Right lobe of liver (tissue), 6 donors: ENCODE data around the gene CDH16. TPM values are rescaled to one million over a fixed set of nuclear protein-coding genes. Genes with fewer than 3 reads are reported as not detected.
"Not testable (repeated sequence)": the region's sequence is repeated elsewhere in the genome, so short reads cannot be mapped to it uniquely, and the experiment has no call there.

Experiments used
- ATAC-seq, 4 donors: fragments of 200-7000 bp; cut with Tn5 transposase; one replicate each; pipeline ENCODE4 v1.9.1; 2020; ENCODE audit warnings: mild to moderate bottlenecking in 4 of 4, moderate library complexity in 4 of 4
- DNase-seq, 3 donors: peaks; one replicate each; pipeline ENCODE4 v3.0.0-alpha.2; 2020
- H3K27ac ChIP-seq, 3 donors: fragments of 200-600 bp; one replicate each; pipeline ENCODE4 v1.8.0; 2022
- H3K27me3 ChIP-seq, 2 donors: fragments of 200-600 bp; one replicate each; pipeline ENCODE4 v1.8.0; 2022
- H3K36me3 ChIP-seq, 4 donors: fragments of 200-600 bp; sonication (generic) in 1 of 4; one replicate each; pipeline versions ENCODE4 v1.5.1 to v1.8.0; 2017 to 2022; ENCODE audit warnings: control low read depth in 1 of 4
- H3K4me1 ChIP-seq, 4 donors: fragments of 200-600 bp; sonication (generic) in 1 of 4; one replicate each; pipeline versions ENCODE4 v1.5.1 to v1.8.0; 2017 to 2022; ENCODE audit warnings: control low read depth in 1 of 4
- H3K4me3 ChIP-seq, 3 donors: fragments of 200-600 bp; one replicate each; pipeline ENCODE4 v1.8.0; 2022
- H3K9me3 ChIP-seq, 4 donors: fragments of 200-600 bp; sonication (generic) in 1 of 4; one replicate each; pipeline versions ENCODE4 v1.5.1 to v1.8.0; 2017 to 2022; ENCODE audit warnings: control low read depth in 1 of 4
- CTCF ChIP-seq, 4 donors: fragments of 200-600 bp in 3 of 4; fragments of 450-650 bp in 1 of 4; IDR thresholded peaks; one replicate each; pipeline versions ENCODE4 v1.5.1 to v1.8.0; 2016 to 2022; ENCODE audit warnings: antibody characterized with exemption in 4 of 4, mild to moderate bottlenecking in 2 of 4
- POLR2A ChIP-seq: fragments of 450-650 bp; IDR thresholded peaks from one replicate; pipeline ENCODE4 v1.6.1; 2017; ENCODE audit warnings: antibody characterized with exemption, mild to moderate bottlenecking
- WGBS: methylation state at CpG from one replicate; pipeline ENCODE4 v1.1.6; 2018; ENCODE audit warnings: low coverage, low lambda C conversion rate; ENCODE audit not compliant: insufficient coverage; ENCODE audit errors: missing lambda C conversion rate; 5-methylcytosine and 5-hydroxymethylcytosine counted together
- intact Hi-C, 2 donors: fragments of 100-400 bp; cut with DNase I; formaldehyde crosslinking; loops; one replicate each; pipeline versions ENCODE4 v1.11.2 to v1.14.1; 2022
- total RNA-seq, 6 experiments: library from RNA; depleted of rRNA in 2 of 6; stranded (reverse); fragments of >200 nt in 2 of 6; fragmentation: NEBNext Ultra II Directional in 3 of 6; extraction: Animal tissue kit (Norgen Biotek cat#: 25700) in 3 of 6; gene quantifications; one replicate each; pipeline versions ENCODE4 v1.1.0 to v1.2.4, GENCODE V29; 2016 to 2023
- donor health status: DM: no; HTN: yes; CAD: no.
- donor health status: DM: no; HTN: no; CAD: no.
- donor health status: DM: no; HTN: no; CAD: no.
- donor health status: DM: no; HTN: yes; CAD: no.
- donor health status: DM: no; HTN: yes; CAD: no.

Gene CDH16
- total RNA-seq, 6 experiments from 2014 or later = 0.07 to 0.47 (median 0.22) TPM; not detected in 2

- intact Hi-C loops = no loop called here
- H3K4me1 ChIP-seq = peaks cover 0 to 44% (median 21%) of the 10 kb centered on the region in 4 donors
- H3K36me3 ChIP-seq = peaks cover 4 to 26% (median 14%) of the 10 kb centered on the region in 4 donors
- DNase-seq (peak; percentile 90 to 97 (median 95)), ATAC-seq (peak; percentile 73 to 86 (median 80))
- no peaks in the 10 kb centered on the region for H3K9me3 ChIP-seq
- peak within 1 kb of the TSS; percentile 94 to 100 (median 98) for H3K4me3 ChIP-seq
- 25% methylated on average over 15 of the region's 44 CpGs for WGBS
- peak within 1 kb of the TSS; percentile 95 to 99 (median 96) for H3K27ac ChIP-seq
- TF ChIP-seq POLR2A = peak; percentile 94
- no peak for TF ChIP-seq CTCF (IDR thresholded peaks at IDR 0.05)
- H3K27me3 ChIP-seq = no peaks in the 10 kb centered on the region
These were observed 16.8 kb upstream of the CDH16 start, which contains the start of gene CES2 for GRCh38 chr16:66935314-66936011. TSS of gene CES2 (plus strand) at chr16:66935516. CDS start at chr16:66935636, 120 bp downstream.

GRCh38 chr16:66934839-66935313 is 16.2 kb upstream of the CDH16 start:
- Histone ChIP-seq H3K4me3 (peak overlapping the region; percentile 94 to 100 (median 98)), H3K4me1 (peaks cover 0 to 47% (median 22%) of the 10 kb centered on the region in 4 donors), H3K27ac (peak overlapping the region; percentile 95 to 99 (median 95)), H3K36me3 (peaks cover 0 to 20% (median 10%) of the 10 kb centered on the region in 4 donors)
- H3K9me3 ChIP-seq, H3K27me3 ChIP-seq, intact Hi-C loops, ATAC-seq, DNase-seq: not testable (repeated sequence)
- 0% methylated on average over 5 of the region's 24 CpGs for WGBS

- H3K36me3 ChIP-seq = peaks cover 0 to 14% (median 7%) of the 10 kb centered on the region in 4 donors
- intact Hi-C loops = no loop called here
- H3K9me3 ChIP-seq = no peaks in the 10 kb centered on the region
- no peaks in the 10 kb centered on the region for H3K27me3 ChIP-seq
- peaks cover 0 to 42% (median 19%) of the 10 kb centered on the region in 4 donors for H3K4me1 ChIP-seq
- ATAC-seq = peak; percentile 63 to 69 (median 66)
- peak within 1 kb of the TSS; percentile 95 to 99 (median 95) for H3K27ac ChIP-seq
- H3K4me3 ChIP-seq = peak within 1 kb of the TSS; percentile 94 to 100 (median 98)
- DNase-seq = peak; percentile 91 to 93 (median 92)
- TF ChIP-seq CTCF (IDR thresholded peaks at IDR 0.05) = no peak
- TF ChIP-seq POLR2A = peak; percentile 84
- WGBS = 0% methylated on average over 2 of the region's 76 CpGs
These were observed 15.6 kb upstream of the CDH16 start, which contains the start of gene CIAO2B for GRCh38 chr16:66934138-66934838. TSS of gene CIAO2B (minus strand) at chr16:66934402. CDS start at chr16:66934364, 38 bp downstream.

- H3K27me3 ChIP-seq = no peaks in the 10 kb centered on the region
- 0% methylated on average over 9 of the region's 12 CpGs for WGBS
- TF ChIP-seq POLR2A (no peak), CTCF (IDR thresholded peaks at IDR 0.05) (no peak)
- peak overlapping the region; percentile 94 to 100 (median 98) for H3K4me3 ChIP-seq
- peaks cover 0 to 10% (median 6%) of the 10 kb centered on the region in 4 donors for H3K36me3 ChIP-seq
- peak overlapping the region; percentile 95 to 99 (median 95) for H3K27ac ChIP-seq
- DNase-seq (no peak), ATAC-seq (no peak)
- intact Hi-C loops = no loop called here
- H3K9me3 ChIP-seq = no peaks in the 10 kb centered on the region
- H3K4me1 ChIP-seq = peaks cover 0 to 36% (median 16%) of the 10 kb centered on the region in 4 donors
These were observed 15.1 kb upstream of the CDH16 start for GRCh38 chr16:66933776-66934137.
